SK-N-SH (cell line): ENCODE data around the gene KCNK5.

ENCODE experiments used
- CHD2 ChIP-seq: fragments of 150-350 bp; IDR thresholded peaks from 2 replicates; pipeline ENCODE4 v1.6.1; 2018; ENCODE audit warnings: low read length; ENCODE audit not compliant: partially characterized antibody
- CTCF ChIP-seq: fragments of 200-600 bp; sonication (generic); IDR thresholded peaks from 2 replicates; pipeline ENCODE4 v1.6.1; 2017; ENCODE audit warnings: antibody characterized with exemption, mild to moderate bottlenecking, moderate library complexity
- EP300 ChIP-seq, 2 experiments: IDR thresholded peaks; 2 replicates each; pipeline versions ENCODE4 v1.4.0 to v1.6.1; 2012; ENCODE audit warnings: borderline replicate concordance in 1 of 2, low read depth in 1 of 2, low read length in 1 of 2
- EZH2phosphoT487 ChIP-seq: fragments of 200-600 bp; sonication (generic); IDR thresholded peaks from 2 replicates; pipeline ENCODE4 v1.6.1; 2017; ENCODE audit warnings: low read depth, mixed run types, mild to moderate bottlenecking, antibody characterized with exemption, moderate library complexity, borderline replicate concordance
- GABPA ChIP-seq: IDR thresholded peaks from 2 replicates; pipeline ENCODE4 v1.4.0; 2012; ENCODE audit warnings: low read depth, mild to moderate bottlenecking
- JUND ChIP-seq: IDR thresholded peaks from 2 replicates; pipeline ENCODE4 v1.4.0; 2012
- MEF2A ChIP-seq: IDR thresholded peaks from 2 replicates; pipeline ENCODE4 v1.4.0; 2012; ENCODE audit warnings: low read depth, borderline replicate concordance
- RAD21 ChIP-seq: IDR thresholded peaks from 2 replicates; pipeline ENCODE4 v1.6.1; 2012; ENCODE audit warnings: mild to moderate bottlenecking, low read length
- SMC3 ChIP-seq: IDR thresholded peaks from 2 replicates; pipeline ENCODE4 v1.6.1; 2012; ENCODE audit warnings: low read depth, low read length, improper control_type of control experiment
- TAF1 ChIP-seq: IDR thresholded peaks from 2 replicates; pipeline ENCODE4 v1.6.1; 2012; ENCODE audit warnings: low read depth, mild to moderate bottlenecking, low read length, moderate library complexity, borderline replicate concordance
- TCF12 ChIP-seq: IDR thresholded peaks from 2 replicates; pipeline ENCODE4 v1.4.0; 2012
- YY1 ChIP-seq: IDR thresholded peaks from 2 replicates; pipeline ENCODE4 v1.4.0; 2012; ENCODE audit warnings: low read depth, mild to moderate bottlenecking
- TF ChIP-seq, protein P1 (sequence below): fragments of 150-350 bp; IDR thresholded peaks from 2 replicates; pipeline ENCODE4 v1.6.1; 2017; ENCODE audit warnings: antibody characterized with exemption, low read length, low read depth, borderline replicate concordance

GRCh38 chr6:39156801-39157200 is 72.5 kb downstream of the KCNK5 start:
- TF ChIP-seq JUND (no peak), GABPA (no peak), YY1 (no peak), RAD21 (no peak), CTCF (no peak), SMC3 (no peak), TAF1 (no peak), CHD2 (no peak), EZH2phosphoT487 (no peak), MEF2A (no peak), TCF12 (no peak), EP300 (IDR thresholded peaks at IDR 0.05; ENCODE audit: borderline replicate concordance in 1 of 2, low read depth in 1 of 2, low read length in 1 of 2) (no peak)
- TF ChIP-seq, protein P1, sequence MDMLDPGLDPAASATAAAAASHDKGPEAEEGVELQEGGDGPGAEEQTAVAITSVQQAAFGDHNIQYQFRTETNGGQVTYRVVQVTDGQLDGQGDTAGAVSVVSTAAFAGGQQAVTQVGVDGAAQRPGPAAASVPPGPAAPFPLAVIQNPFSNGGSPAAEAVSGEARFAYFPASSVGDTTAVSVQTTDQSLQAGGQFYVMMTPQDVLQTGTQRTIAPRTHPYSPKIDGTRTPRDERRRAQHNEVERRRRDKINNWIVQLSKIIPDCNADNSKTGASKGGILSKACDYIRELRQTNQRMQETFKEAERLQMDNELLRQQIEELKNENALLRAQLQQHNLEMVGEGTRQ, result no peak
